VCaP (cell line): ENCODE data around the gene KLHL29.
A peak's percentile ranks its signal among the peaks of the same experiment; 100 is the strongest.

Experiments used
- H3K27ac ChIP-seq: fragments of 450-650 bp; 2 replicates; pipeline ENCODE4 v1.5.1; 2017
- TF ChIP-seq, protein P1 (sequence below): fragments of 450-650 bp; conservative IDR thresholded peaks from 2 replicates; pipeline ENCODE4 v1.5.1; 2017; ENCODE audit warnings: mild to moderate bottlenecking, moderate library complexity

Gene KLHL29

DNA sequence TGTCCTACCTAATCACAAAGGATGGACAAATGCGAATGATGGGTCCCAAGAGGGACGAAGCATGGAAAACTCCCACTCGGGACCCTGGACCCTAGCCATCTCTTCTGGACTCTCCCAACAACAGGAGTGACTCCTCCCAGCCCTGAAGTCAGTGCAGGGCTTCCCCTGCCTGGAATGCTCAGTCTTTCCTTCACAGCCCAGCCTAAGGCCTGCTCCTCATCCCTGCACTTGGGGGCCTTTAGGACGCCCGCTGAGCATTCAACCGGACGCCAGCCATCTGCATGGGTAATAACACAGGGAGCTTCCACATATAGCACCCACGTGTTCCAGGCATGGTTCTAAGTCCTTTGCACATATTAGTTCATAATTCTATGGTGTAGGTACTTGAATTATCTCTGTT is 237.5 kb downstream of the KLHL29 start:
- H3K27ac ChIP-seq: no peak overlapping the region
- TF ChIP-seq, protein P1, sequence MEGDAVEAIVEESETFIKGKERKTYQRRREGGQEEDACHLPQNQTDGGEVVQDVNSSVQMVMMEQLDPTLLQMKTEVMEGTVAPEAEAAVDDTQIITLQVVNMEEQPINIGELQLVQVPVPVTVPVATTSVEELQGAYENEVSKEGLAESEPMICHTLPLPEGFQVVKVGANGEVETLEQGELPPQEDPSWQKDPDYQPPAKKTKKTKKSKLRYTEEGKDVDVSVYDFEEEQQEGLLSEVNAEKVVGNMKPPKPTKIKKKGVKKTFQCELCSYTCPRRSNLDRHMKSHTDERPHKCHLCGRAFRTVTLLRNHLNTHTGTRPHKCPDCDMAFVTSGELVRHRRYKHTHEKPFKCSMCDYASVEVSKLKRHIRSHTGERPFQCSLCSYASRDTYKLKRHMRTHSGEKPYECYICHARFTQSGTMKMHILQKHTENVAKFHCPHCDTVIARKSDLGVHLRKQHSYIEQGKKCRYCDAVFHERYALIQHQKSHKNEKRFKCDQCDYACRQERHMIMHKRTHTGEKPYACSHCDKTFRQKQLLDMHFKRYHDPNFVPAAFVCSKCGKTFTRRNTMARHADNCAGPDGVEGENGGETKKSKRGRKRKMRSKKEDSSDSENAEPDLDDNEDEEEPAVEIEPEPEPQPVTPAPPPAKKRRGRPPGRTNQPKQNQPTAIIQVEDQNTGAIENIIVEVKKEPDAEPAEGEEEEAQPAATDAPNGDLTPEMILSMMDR: no peak

DNA sequence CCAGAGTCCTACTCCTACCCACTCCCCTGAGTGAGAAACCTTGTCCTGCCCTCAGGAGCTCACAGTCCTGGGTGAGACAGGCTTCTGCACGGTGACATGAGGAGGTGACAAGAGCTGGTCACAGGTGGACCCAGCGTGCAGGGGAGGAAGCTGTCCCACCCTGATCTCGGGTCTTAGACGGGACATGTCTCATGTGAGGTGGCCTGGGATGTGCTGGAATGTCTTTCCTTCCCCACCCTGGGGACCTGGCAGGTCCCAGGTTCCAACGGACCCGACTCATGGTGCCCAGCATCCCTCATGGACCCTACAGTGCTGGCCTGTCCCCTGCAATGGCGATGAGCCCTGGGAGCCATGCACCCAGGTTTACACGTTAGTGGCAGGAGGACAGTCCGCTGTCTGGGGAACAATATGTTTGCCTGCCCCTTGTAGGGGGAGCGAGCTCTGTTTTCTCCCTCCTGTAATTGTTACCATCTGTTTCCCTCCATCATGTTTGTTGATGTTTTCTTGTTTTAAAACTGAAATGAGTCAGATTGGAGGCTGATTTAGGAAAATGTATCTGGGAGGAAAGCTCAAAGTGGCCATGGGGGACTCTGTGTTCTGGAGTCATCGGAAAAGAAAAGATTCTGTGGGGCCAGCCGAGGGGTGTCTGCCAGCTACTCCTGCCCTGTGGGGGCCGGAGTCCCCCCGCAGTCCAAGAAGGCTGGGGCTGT is 238.1 kb downstream of the KLHL29 start:
- TF ChIP-seq, protein P1: no peak

DNA sequence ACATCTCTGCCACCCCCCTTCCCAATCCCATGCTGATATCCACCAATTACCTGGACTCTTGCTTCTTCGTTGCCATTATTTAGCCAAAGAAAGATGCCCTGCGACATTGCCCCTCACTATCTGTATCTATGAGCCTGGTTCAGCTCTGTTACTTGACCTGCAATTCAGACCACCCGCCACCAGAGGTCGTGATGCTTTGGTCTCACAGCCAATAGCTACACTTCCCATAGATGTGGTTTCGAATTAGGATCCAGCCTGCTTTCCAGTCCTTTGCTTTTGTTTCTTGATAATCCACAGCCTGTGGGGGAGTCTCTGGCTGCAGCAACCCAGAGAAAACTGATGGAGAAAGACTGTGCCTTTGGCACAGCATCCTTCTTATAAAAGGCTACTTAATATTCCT is 239.4 kb downstream of the KLHL29 start:
- no peak overlapping the region for H3K27ac ChIP-seq
- TF ChIP-seq, protein P1: peak; percentile 35

More for the DNA sequence above, 238.1 kb downstream of the KLHL29 start:
- no peak overlapping the region for H3K27ac ChIP-seq

DNA sequence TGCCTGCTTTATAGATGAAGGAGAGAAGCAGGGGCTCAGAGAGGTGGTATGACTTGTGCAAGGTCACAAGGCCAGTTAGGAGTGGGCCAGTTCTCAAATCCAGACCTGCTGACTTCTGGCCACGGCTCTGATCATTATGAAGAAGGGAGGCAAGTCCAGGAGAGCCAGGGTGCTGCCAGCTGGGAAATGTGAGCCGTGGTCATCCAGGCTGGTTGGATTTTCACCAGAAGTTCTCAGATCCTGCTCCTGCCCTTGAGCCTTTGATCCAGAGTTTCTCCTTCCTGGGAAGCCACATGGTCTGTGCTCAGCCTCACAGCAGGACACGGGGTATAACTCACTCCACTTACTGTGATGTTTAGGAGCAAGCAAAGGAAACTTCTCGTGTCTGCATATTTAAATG is 239.9 kb downstream of the KLHL29 start:
- H3K27ac ChIP-seq: no peak overlapping the region
- TF ChIP-seq, protein P1: no peak

DNA sequence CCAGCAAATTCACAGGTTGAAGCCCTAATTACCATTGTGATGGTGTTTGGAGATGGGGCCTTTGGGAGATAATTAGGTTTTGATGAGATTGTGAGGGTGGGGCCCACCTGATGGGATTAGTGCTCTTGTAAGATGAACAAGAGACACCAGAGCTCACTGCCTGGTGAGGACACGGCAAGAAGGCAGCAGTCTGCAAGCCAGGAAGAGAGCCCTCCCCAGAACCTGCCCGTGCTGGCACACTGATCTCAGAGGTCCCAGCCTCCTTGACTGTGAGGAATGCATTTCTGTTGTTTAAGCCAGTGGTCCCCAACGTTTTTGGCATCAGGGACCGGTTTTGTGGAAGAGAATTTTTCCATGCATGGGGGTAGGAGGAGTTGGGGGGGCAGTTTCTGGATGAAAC is 240.7 kb downstream of the KLHL29 start:
- TF ChIP-seq, protein P1: no peak

DNA sequence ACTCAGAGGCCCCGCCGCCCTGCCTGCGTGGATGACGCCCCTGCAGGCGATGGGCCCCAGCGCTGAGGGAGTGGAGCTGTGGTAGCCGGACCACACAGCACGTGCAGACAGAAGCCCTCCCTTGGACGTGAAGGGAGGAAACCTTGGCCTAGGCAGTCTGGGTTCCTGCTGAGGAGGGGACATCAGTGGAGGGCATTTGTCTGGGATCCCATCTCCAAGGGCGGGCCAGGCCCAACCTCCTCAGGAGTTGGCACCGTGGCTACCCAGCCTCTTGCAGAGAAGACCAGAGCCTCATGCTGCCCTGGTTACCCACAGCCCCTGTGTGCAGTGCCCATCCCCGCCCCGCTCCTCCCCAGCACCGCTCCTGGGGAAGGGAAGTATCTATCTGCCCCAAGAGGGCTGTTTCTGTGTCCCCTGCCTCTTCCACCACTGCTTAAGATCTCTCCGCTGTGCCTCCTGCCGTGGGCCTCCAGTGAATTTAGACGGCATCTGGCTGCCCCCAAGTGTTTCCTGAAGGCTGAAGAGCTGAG is 241.8 kb downstream of the KLHL29 start:
- no peak overlapping the region for H3K27ac ChIP-seq
- TF ChIP-seq, protein P1: no peak

More for the DNA sequence above, 240.7 kb downstream of the KLHL29 start:
- H3K27ac ChIP-seq: no peak overlapping the region

DNA sequence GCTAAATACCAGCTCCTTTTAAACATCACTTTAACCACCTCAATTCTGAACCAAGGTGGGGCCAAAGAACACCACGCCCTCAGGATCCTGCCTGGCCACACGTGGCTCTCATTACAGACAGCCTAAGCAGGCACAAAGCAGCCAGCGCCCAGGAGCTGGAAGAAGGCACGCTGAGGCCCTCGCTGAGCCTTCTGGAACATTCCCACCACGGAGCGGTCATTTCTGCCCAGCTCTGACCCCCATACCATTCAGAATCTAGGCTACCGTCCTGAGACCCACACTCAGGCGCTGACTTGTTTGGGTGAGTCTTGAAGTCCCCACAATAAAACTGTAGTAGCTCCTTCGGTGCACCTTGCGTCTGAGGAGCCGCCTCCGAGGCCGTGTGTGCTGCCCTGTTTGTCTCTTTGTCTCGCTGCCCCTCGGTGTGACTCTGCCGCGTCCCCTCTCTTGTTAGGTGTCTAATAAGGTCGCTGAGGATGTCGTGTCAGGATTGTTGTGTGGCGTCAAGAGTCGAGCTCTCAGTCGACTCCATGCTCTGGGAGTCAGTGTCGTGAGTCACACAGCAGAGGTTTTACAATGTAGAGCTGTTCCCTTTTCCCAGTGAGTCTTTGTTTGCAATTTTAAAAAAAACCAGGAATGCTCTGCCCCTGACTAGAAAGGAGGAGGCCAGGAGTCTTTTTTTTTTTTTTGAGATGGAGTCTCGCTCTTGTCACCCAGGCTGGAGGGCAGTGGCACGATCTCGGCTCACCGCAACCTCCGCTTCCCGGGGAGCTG is 242.4 kb downstream of the KLHL29 start:
- TF ChIP-seq, protein P1: no peak
- no peak overlapping the region for H3K27ac ChIP-seq
